IPS DF 6.9 (cell line): ENCODE data around the gene NPW.

Experiments used
- DNase-seq: peaks from one replicate; pipeline ENCODE4 v3.0.0-alpha.2; 2013; ENCODE audit warnings: low read depth, low spot score
- H3K27ac ChIP-seq: one replicate; pipeline ENCODE4 v1.5.1; 2013; ENCODE audit warnings: low read length, control low read depth
- H3K27me3 ChIP-seq: 2 replicates; pipeline ENCODE4 v1.6.1; 2013; ENCODE audit warnings: mild to moderate bottlenecking, low read length; ENCODE audit not compliant: control insufficient read depth, insufficient read depth
- H3K36me3 ChIP-seq: 2 replicates; pipeline ENCODE4 v1.6.1; 2013; ENCODE audit warnings: low read length; ENCODE audit not compliant: control insufficient read depth, insufficient read depth
- H3K4me1 ChIP-seq: 2 replicates; pipeline ENCODE4 v1.6.1; 2013; ENCODE audit warnings: low read length; ENCODE audit not compliant: control insufficient read depth, insufficient read depth
- H3K4me3 ChIP-seq: 2 replicates; pipeline ENCODE4 v1.5.1; 2013; ENCODE audit warnings: mild to moderate bottlenecking, low read length
- H3K9me3 ChIP-seq: 2 replicates; pipeline ENCODE4 v1.6.1; 2013; ENCODE audit warnings: low read length, inconsistent platforms; ENCODE audit not compliant: control insufficient read depth, insufficient read depth
- WGBS: extraction: QIAGEN DNeasy Blood & Tissue Kit; methylation state at CpG from one replicate; pipeline ENCODE4 v1.1.7; 2013; ENCODE audit warnings: mixed read lengths, missing lambda C conversion rate; ENCODE audit not compliant: insufficient read length, insufficient coverage; 5-methylcytosine and 5-hydroxymethylcytosine counted together

NPW gene

GRCh38 chr16:2023092-2024031, 3.8 kb downstream of the NPW start:
- Histone ChIP-seq H3K27ac (no peak overlapping the region), H3K4me1 (peaks cover 3% of the 10 kb centered on the region; the same call in 1 of the 2 replicates)

GRCh38 chr16:2024032-2024420, 4.4 kb downstream of the NPW start:
- Histone ChIP-seq H3K4me1 (peaks cover 3% of the 10 kb centered on the region; the same call in 1 of the 2 replicates), H3K9me3 (no peaks in the 10 kb centered on the region), H3K36me3 (no peaks in the 10 kb centered on the region), H3K27ac (no peak overlapping the region), H3K27me3 (peaks cover 18% of the 10 kb centered on the region), H3K4me3 (no peak overlapping the region)
- no peak for DNase-seq
- WGBS = no CpG with 5 or more reads among the region's 12 CpGs

More at GRCh38 chr16:2023092-2024031, 3.8 kb downstream of the NPW start:
- H3K9me3 ChIP-seq = no peaks in the 10 kb centered on the region
- peak; percentile 91 for DNase-seq
- peaks cover 20% of the 10 kb centered on the region for H3K27me3 ChIP-seq
- H3K4me3 ChIP-seq = peak overlapping the region; percentile 41; the same call in 1 of the 2 replicates
- no peaks in the 10 kb centered on the region for H3K36me3 ChIP-seq
- WGBS = no CpG with 5 or more reads among the region's 53 CpGs

GRCh38 chr16:2025251-2025650, 5.7 kb downstream of the NPW start:
- no peak for DNase-seq
- Histone ChIP-seq H3K27me3 (peaks cover 9% of the 10 kb centered on the region), H3K27ac (no peak overlapping the region), H3K4me1 (peaks cover 5% of the 10 kb centered on the region), H3K9me3 (no peaks in the 10 kb centered on the region), H3K4me3 (no peak overlapping the region), H3K36me3 (no peaks in the 10 kb centered on the region)
- WGBS = no CpG with 5 or more reads among the region's 14 CpGs

- peaks cover 5% of the 10 kb centered on the region; the same call in 1 of the 2 replicates for H3K27me3 ChIP-seq
- no peak overlapping the region for H3K4me3 ChIP-seq
- no peaks in the 10 kb centered on the region for H3K9me3 ChIP-seq
- H3K27ac ChIP-seq = no peak overlapping the region
- H3K36me3 ChIP-seq = no peaks in the 10 kb centered on the region
- no peak for DNase-seq
- no CpG with 5 or more reads among the region's 16 CpGs for WGBS
- peaks cover 5% of the 10 kb centered on the region for H3K4me1 ChIP-seq
Measured at GRCh38 chr16:2025878-2026460, 6.4 kb downstream of the NPW start.

- Histone ChIP-seq H3K4me3 (peak within 1 kb of the TSS; percentile 48; the same call in 1 of the 2 replicates), H3K9me3 (no peaks in the 10 kb centered on the region), H3K36me3 (no peaks in the 10 kb centered on the region), H3K27ac (no peak within 1 kb of the TSS), H3K27me3 (peaks cover 3% of the 10 kb centered on the region; the same call in 1 of the 2 replicates), H3K4me1 (peaks cover 5% of the 10 kb centered on the region)
- WGBS = no CpG with 5 or more reads among the region's 59 CpGs
- no peak for DNase-seq
Measured at GRCh38 chr16:2026461-2027023, 7.0 kb downstream of the NPW start, which contains the start of gene NHERF2. NHERF2 (plus strand) TSS chr16:2026902; CDS start chr16:2027006, 104 bp downstream.

GRCh38 chr16:2027024-2028010, 7.7 kb downstream of the NPW start:
- Histone ChIP-seq H3K4me1 (peaks cover 5% of the 10 kb centered on the region), H3K36me3 (no peaks in the 10 kb centered on the region), H3K4me3 (peak overlapping the region; percentile 48; the same call in 1 of the 2 replicates), H3K9me3 (no peaks in the 10 kb centered on the region), H3K27ac (no peak overlapping the region), H3K27me3 (peaks cover 3% of the 10 kb centered on the region; the same call in 1 of the 2 replicates)
- WGBS = no CpG with 5 or more reads among the region's 76 CpGs
- DNase-seq = no peak

- DNase-seq = no peak
- Histone ChIP-seq H3K9me3 (no peaks in the 10 kb centered on the region), H3K4me3 (no peak overlapping the region), H3K4me1 (peaks cover 5% of the 10 kb centered on the region), H3K36me3 (no peaks in the 10 kb centered on the region), H3K27ac (no peak overlapping the region), H3K27me3 (peaks cover 3% of the 10 kb centered on the region; the same call in 1 of the 2 replicates)
- no CpG with 5 or more reads among the region's 3 CpGs for WGBS
Measured at GRCh38 chr16:2028146-2028545, 8.6 kb downstream of the NPW start.

- no peaks in the 10 kb centered on the region for H3K9me3 ChIP-seq
- no peaks in the 10 kb centered on the region for H3K36me3 ChIP-seq
- H3K27me3 ChIP-seq = peaks cover 3% of the 10 kb centered on the region; the same call in 1 of the 2 replicates
- H3K4me1 ChIP-seq = peaks cover 5% of the 10 kb centered on the region
- no peak for DNase-seq
- no CpG with 5 or more reads among the region's 18 CpGs for WGBS
- H3K4me3 ChIP-seq = no peak overlapping the region
- no peak overlapping the region for H3K27ac ChIP-seq
Measured at GRCh38 chr16:2028620-2029220, 9.1 kb downstream of the NPW start.

- H3K4me1 ChIP-seq = peaks cover 5% of the 10 kb centered on the region
- no peak overlapping the region for H3K4me3 ChIP-seq
- WGBS = no CpG with 5 or more reads among the region's 22 CpGs
- peaks cover 3% of the 10 kb centered on the region; the same call in 1 of the 2 replicates for H3K27me3 ChIP-seq
- DNase-seq = no peak
- H3K9me3 ChIP-seq = no peaks in the 10 kb centered on the region
- H3K36me3 ChIP-seq = no peaks in the 10 kb centered on the region
- no peak overlapping the region for H3K27ac ChIP-seq
Measured at GRCh38 chr16:2029350-2029749, 9.8 kb downstream of the NPW start.
